Neural progenitor cell (in vitro differentiated cells): ENCODE data around the gene MAP4K3. TPM values are rescaled to one million over a fixed set of nuclear protein-coding genes. Genes with fewer than 3 reads are reported as not detected.

Experiments used
- DNase-seq: peaks from one replicate; pipeline ENCODE4 v3.0.0-alpha.2; 2016; ENCODE audit warnings: low spot score
- H2AFZ ChIP-seq: fragments of 200-600 bp; sonication (generic); replicated peaks from 2 replicates; pipeline ENCODE4 v1.6.1; 2016; ENCODE audit warnings: antibody characterized with exemption
- H3F3A ChIP-seq: fragments of 200-600 bp; sonication (generic); 2 replicates; pipeline ENCODE4 v1.6.1; 2016; ENCODE audit warnings: antibody characterized with exemption, low read depth
- H3K27ac ChIP-seq: fragments of 200-600 bp; sonication (generic); 2 replicates; pipeline ENCODE4 v1.5.1; 2016; ENCODE audit warnings: mild to moderate bottlenecking
- H3K27me3 ChIP-seq: fragments of 200-600 bp; sonication (generic); 2 replicates; pipeline ENCODE4 v1.6.1; 2016; ENCODE audit warnings: mild to moderate bottlenecking, moderate library complexity
- H3K36me3 ChIP-seq: fragments of 200-600 bp; sonication (generic); 2 replicates; pipeline ENCODE4 v1.5.1; 2016
- H3K4me1 ChIP-seq: fragments of 200-600 bp; sonication (generic); 2 replicates; pipeline ENCODE4 v1.6.1; 2016; ENCODE audit warnings: mixed run types
- H3K4me2 ChIP-seq: fragments of 200-600 bp; sonication (generic); 2 replicates; pipeline ENCODE4 v1.6.1; 2016
- H3K4me3 ChIP-seq: fragments of 200-600 bp; sonication (generic); 2 replicates; pipeline ENCODE4 v1.5.1; 2016
- H3K79me2 ChIP-seq: fragments of 200-600 bp; sonication (generic); 2 replicates; pipeline ENCODE4 v1.6.1; 2016; ENCODE audit warnings: low read depth
- H3K9ac ChIP-seq: fragments of 200-600 bp; sonication (generic); 2 replicates; pipeline ENCODE4 v1.6.1; 2016
- H3K9me3 ChIP-seq: fragments of 200-600 bp; sonication (generic); 2 replicates; pipeline ENCODE4 v1.5.1; 2016; ENCODE audit warnings: low read depth
- H4K20me1 ChIP-seq: fragments of 200-600 bp; sonication (generic); 2 replicates; pipeline ENCODE4 v1.6.1; 2016; ENCODE audit warnings: low read depth
- H3K27ac Mint-ChIP-seq: 3 replicates; pipeline ENCODE4 v1.8.0; 2021; ENCODE audit warnings: mixed read lengths
- H3K27me3 Mint-ChIP-seq: 2 replicates; pipeline ENCODE4 v1.8.0; 2022; ENCODE audit warnings: low read depth, mild to moderate bottlenecking, inconsistent platforms, moderate library complexity, mixed read lengths; ENCODE audit not compliant: insufficient read depth
- H3K36me3 Mint-ChIP-seq: 3 replicates; pipeline ENCODE4 v1.8.0; 2021; ENCODE audit warnings: mixed read lengths
- H3K4me1 Mint-ChIP-seq: 3 replicates; pipeline ENCODE4 v1.8.0; 2021; ENCODE audit warnings: mixed read lengths
- H3K4me3 Mint-ChIP-seq: 3 replicates; pipeline ENCODE4 v1.8.0; 2021; ENCODE audit warnings: mild to moderate bottlenecking, moderate library complexity, mixed read lengths
- H3K9me3 Mint-ChIP-seq: 3 replicates; pipeline ENCODE4 v1.8.0; 2020; ENCODE audit warnings: mixed read lengths
- EZH2 ChIP-seq: fragments of 200-600 bp; sonication (generic); IDR thresholded peaks from 2 replicates; pipeline ENCODE4 v1.6.1; 2017; ENCODE audit warnings: antibody characterized with exemption, mild to moderate bottlenecking, moderate library complexity
- EZH2phosphoT487 ChIP-seq: fragments of 200-600 bp; sonication (generic); IDR thresholded peaks from 2 replicates; pipeline ENCODE4 v1.6.1; 2017; ENCODE audit warnings: antibody characterized with exemption
- total RNA-seq: library from RNA; depleted of rRNA; stranded (reverse); fragments of >200 nt; gene quantifications from 2 replicates; pipeline ENCODE4 v1.2.3, GENCODE V29; 2015; ENCODE audit warnings: low replicate concordance
- TF ChIP-seq, protein P1 (sequence below): fragments of 200-600 bp; sonication (generic); IDR thresholded peaks from 2 replicates; pipeline ENCODE4 v1.5.1; 2017; ENCODE audit warnings: antibody characterized with exemption, mild to moderate bottlenecking

The MAP4K3 gene
- total RNA-seq, 1 donor from 2014 or later: 79.5 TPM

- no peak overlapping the region for H3K4me3 Mint-ChIP-seq
- Histone ChIP-seq H2AFZ (no peak overlapping the region), H3K4me1 (no peaks in the 10 kb centered on the region), H3K36me3 (peaks cover 3% of the 10 kb centered on the region), H3K79me2 (no peaks in the 10 kb centered on the region), H3F3A (no peaks in the 10 kb centered on the region), H3K4me2 (no peak overlapping the region), H4K20me1 (no peaks in the 10 kb centered on the region), H3K9ac (no peak overlapping the region), H3K9me3 (no peaks in the 10 kb centered on the region), H3K27me3 (no peaks in the 10 kb centered on the region), H3K27ac (no peak overlapping the region), H3K4me3 (no peak overlapping the region)
- H3K27ac Mint-ChIP-seq: no peak overlapping the region
- H3K36me3 Mint-ChIP-seq: peaks cover 12% of the 10 kb centered on the region
- H3K4me1 Mint-ChIP-seq: no peaks in the 10 kb centered on the region
- TF ChIP-seq, protein P1, sequence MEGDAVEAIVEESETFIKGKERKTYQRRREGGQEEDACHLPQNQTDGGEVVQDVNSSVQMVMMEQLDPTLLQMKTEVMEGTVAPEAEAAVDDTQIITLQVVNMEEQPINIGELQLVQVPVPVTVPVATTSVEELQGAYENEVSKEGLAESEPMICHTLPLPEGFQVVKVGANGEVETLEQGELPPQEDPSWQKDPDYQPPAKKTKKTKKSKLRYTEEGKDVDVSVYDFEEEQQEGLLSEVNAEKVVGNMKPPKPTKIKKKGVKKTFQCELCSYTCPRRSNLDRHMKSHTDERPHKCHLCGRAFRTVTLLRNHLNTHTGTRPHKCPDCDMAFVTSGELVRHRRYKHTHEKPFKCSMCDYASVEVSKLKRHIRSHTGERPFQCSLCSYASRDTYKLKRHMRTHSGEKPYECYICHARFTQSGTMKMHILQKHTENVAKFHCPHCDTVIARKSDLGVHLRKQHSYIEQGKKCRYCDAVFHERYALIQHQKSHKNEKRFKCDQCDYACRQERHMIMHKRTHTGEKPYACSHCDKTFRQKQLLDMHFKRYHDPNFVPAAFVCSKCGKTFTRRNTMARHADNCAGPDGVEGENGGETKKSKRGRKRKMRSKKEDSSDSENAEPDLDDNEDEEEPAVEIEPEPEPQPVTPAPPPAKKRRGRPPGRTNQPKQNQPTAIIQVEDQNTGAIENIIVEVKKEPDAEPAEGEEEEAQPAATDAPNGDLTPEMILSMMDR: no peak
- TF ChIP-seq EZH2 (no peak), EZH2phosphoT487 (no peak)
- no peaks in the 10 kb centered on the region for H3K27me3 Mint-ChIP-seq
- no peak for DNase-seq
- H3K9me3 Mint-ChIP-seq: peaks cover 2% of the 10 kb centered on the region
Measured at GRCh38 chr2:39451954-39452353, 14.9 kb upstream of the MAP4K3 start.

DNA sequence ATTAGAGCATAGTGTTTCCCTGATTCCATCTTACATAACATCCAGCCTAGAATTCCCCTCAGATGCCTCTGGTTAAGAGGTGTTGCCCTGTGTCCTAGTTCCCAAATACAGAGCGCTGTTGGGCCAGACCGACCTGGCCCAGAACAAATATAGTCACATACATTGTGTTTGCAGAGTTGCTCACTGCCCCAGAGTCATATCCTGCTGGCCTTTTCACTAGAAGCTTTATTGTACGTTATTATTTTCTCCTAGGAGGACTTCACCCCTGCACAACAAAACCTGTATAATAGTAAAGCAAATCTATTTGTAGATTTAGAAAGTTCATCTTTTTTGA lies 11.1 kb upstream of the MAP4K3 start:
- no peaks in the 10 kb centered on the region for H3K79me2 ChIP-seq
- no peak overlapping the region for H3K27ac Mint-ChIP-seq
- peaks cover 2% of the 10 kb centered on the region for H3K27me3 Mint-ChIP-seq
- no peak for TF ChIP-seq EZH2
- TF ChIP-seq EZH2phosphoT487: no peak
- TF ChIP-seq, protein P1: no peak
- no peak overlapping the region for H3K4me3 ChIP-seq
- peaks cover 15% of the 10 kb centered on the region for H3K36me3 Mint-ChIP-seq
- H2AFZ ChIP-seq: no peak overlapping the region
- H3K4me2 ChIP-seq: no peak overlapping the region
- peaks cover 2% of the 10 kb centered on the region for H3K9me3 Mint-ChIP-seq
- DNase-seq: no peak
- H3K27ac ChIP-seq: no peak overlapping the region
- H3K9me3 ChIP-seq: no peaks in the 10 kb centered on the region
- H3K4me1 Mint-ChIP-seq: no peaks in the 10 kb centered on the region
- no peak overlapping the region for H3K4me3 Mint-ChIP-seq
- H3K9ac ChIP-seq: no peak overlapping the region
- H3K4me1 ChIP-seq: no peaks in the 10 kb centered on the region
- H3K36me3 ChIP-seq: no peaks in the 10 kb centered on the region
- no peaks in the 10 kb centered on the region for H4K20me1 ChIP-seq
- H3K27me3 ChIP-seq: no peaks in the 10 kb centered on the region
- no peaks in the 10 kb centered on the region for H3F3A ChIP-seq

DNA sequence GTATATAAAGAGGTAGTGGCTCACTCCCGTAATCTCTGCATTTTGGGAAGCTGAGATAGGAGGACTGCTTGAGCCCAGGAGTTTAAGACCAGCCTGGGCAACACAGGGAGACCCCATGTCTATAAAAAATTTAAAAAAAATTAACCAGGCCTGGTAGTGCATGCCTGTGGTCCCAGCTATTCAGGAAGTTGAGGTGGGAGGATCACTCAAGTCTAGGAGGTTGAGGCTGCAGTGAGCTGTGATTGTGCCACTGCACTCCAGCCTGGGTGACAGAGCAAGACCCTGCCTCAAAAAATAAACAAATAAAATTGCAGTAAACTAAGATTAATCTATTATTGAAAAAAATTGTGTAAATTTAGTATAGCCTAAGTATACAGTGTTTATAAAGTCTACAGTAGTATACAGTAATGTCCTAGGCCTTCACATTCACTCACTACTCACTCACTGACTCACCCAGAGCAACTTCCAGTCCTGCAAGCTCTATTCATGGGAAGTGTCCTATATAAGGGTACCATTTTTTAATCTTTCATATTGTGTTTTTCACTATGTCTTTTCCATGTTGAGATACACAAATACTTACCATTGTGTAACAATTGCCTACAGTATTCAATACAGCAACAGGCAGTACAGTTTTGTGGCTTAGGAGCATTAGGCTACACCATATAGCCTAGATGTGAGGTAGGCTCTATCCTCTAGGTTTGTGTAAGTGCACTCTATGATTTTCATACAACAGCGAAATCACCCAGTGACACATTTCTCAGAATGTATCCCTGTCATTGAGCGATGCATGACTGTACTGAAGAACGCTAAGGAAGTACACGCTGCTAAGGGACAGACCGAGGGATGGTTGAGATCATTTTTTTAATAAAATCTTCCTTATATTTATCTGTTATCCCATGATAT lies 10.4 kb upstream of the MAP4K3 start:
- Histone ChIP-seq H3K4me2 (no peak overlapping the region), H3K9me3 (no peaks in the 10 kb centered on the region), H4K20me1 (no peaks in the 10 kb centered on the region), H3K9ac (no peak overlapping the region), H3K4me3 (no peak overlapping the region), H2AFZ (no peak overlapping the region), H3K27me3 (no peaks in the 10 kb centered on the region), H3F3A (no peaks in the 10 kb centered on the region), H3K4me1 (no peaks in the 10 kb centered on the region), H3K36me3 (no peaks in the 10 kb centered on the region), H3K27ac (no peak overlapping the region), H3K79me2 (no peaks in the 10 kb centered on the region)
- H3K27me3 Mint-ChIP-seq: peaks cover 2% of the 10 kb centered on the region
- no peak overlapping the region for H3K4me3 Mint-ChIP-seq
- H3K27ac Mint-ChIP-seq: no peak overlapping the region
- no peak for DNase-seq
- H3K4me1 Mint-ChIP-seq: no peaks in the 10 kb centered on the region
- peaks cover 19% of the 10 kb centered on the region for H3K36me3 Mint-ChIP-seq
- peaks cover 4% of the 10 kb centered on the region for H3K9me3 Mint-ChIP-seq
- TF ChIP-seq, protein P1: no peak
- TF ChIP-seq EZH2 (no peak), EZH2phosphoT487 (no peak)
